SU-DHL-6 (cell line): ENCODE results near the gene ZMIZ1.

ENCODE experiments used
- H2AFZ ChIP-seq: fragments of 200-600 bp; sonication (generic); 2 replicates; pipeline ENCODE4 v1.6.1; 2014; ENCODE audit warnings: low read depth, mild to moderate bottlenecking, moderate library complexity, mixed read lengths, antibody characterized with exemption, low read length; ENCODE audit not compliant: severe bottlenecking
- H3F3A ChIP-seq: fragments of 200-600 bp; shearing (Covaris generic); 2 replicates; pipeline ENCODE4 v1.6.0; 2016; ENCODE audit warnings: antibody characterized with exemption, mild to moderate bottlenecking; ENCODE audit not compliant: insufficient read depth
- H3K27ac ChIP-seq: fragments of 200-600 bp; sonication (generic); 2 replicates; pipeline ENCODE4 v1.5.1; 2016; ENCODE audit warnings: low read depth, mild to moderate bottlenecking, low read length, moderate library complexity, mixed read lengths
- H3K27me3 ChIP-seq: fragments of 200-600 bp; sonication (generic), shearing (Covaris generic); 2 replicates; pipeline ENCODE4 v1.6.0; 2014; ENCODE audit warnings: mild to moderate bottlenecking, low read length
- H3K36me3 ChIP-seq: fragments of 200-600 bp; sonication (generic); 2 replicates; pipeline ENCODE4 v1.6.1; 2014; ENCODE audit warnings: mild to moderate bottlenecking, low read length, mixed read lengths
- H3K4me2 ChIP-seq: fragments of 300-600, 200-600 bp; shearing (Covaris generic), sonication (generic); 2 replicates; pipeline ENCODE4 v1.6.0; 2014; ENCODE audit warnings: low read length, low read depth, mild to moderate bottlenecking; ENCODE audit not compliant: poor library complexity, severe bottlenecking
- H3K4me3 ChIP-seq: fragments of 200-600 bp; sonication (generic); 2 replicates; pipeline ENCODE4 v1.5.1; 2014; ENCODE audit warnings: antibody characterized with exemption, low read length, mild to moderate bottlenecking, mixed read lengths; ENCODE audit not compliant: insufficient read depth, poor library complexity, severe bottlenecking
- H3K79me2 ChIP-seq: fragments of 200-600 bp; sonication (generic); 2 replicates; pipeline ENCODE4 v1.6.1; 2014; ENCODE audit warnings: mild to moderate bottlenecking, low read length, moderate library complexity; ENCODE audit not compliant: insufficient read depth
- H3K9ac ChIP-seq: fragments of 200-600 bp; sonication (generic); 2 replicates; pipeline ENCODE4 v1.7.0; 2014; ENCODE audit warnings: mild to moderate bottlenecking, low read length
- H3K9me2 ChIP-seq: fragments of 200-600 bp; sonication (generic); replicated peaks from 2 replicates; pipeline ENCODE4 v1.6.1; 2014; ENCODE audit warnings: low read length; ENCODE audit not compliant: insufficient read depth
- H3K9me3 ChIP-seq: fragments of 200-600 bp; sonication (generic); 2 replicates; pipeline ENCODE4 v1.6.1; 2014; ENCODE audit warnings: low read length, mixed read lengths; ENCODE audit not compliant: insufficient read depth
- H4K20me1 ChIP-seq: fragments of 200-600 bp; sonication (generic); 2 replicates; pipeline ENCODE4 v1.6.1; 2014; ENCODE audit warnings: low read depth, mild to moderate bottlenecking, antibody characterized with exemption, low read length, moderate library complexity, mixed read lengths
- EZH2phosphoT487 ChIP-seq: fragments of 200-600 bp; sonication (generic), shearing (Covaris generic); conservative IDR thresholded peaks from 2 replicates; pipeline ENCODE4 v1.6.1; 2018; ENCODE audit warnings: mild to moderate bottlenecking, antibody characterized with exemption, low read length, moderate library complexity, mixed read lengths
- TF ChIP-seq, protein P1 (sequence below): fragments of 200-600 bp; sonication (generic); IDR thresholded peaks from one replicate; pipeline ENCODE4 v1.5.1; 2017; ENCODE audit warnings: antibody characterized with exemption, mild to moderate bottlenecking, low read length, moderate library complexity; ENCODE audit not compliant: insufficient read depth, poor library complexity, severe bottlenecking

The ZMIZ1 gene

DNA sequence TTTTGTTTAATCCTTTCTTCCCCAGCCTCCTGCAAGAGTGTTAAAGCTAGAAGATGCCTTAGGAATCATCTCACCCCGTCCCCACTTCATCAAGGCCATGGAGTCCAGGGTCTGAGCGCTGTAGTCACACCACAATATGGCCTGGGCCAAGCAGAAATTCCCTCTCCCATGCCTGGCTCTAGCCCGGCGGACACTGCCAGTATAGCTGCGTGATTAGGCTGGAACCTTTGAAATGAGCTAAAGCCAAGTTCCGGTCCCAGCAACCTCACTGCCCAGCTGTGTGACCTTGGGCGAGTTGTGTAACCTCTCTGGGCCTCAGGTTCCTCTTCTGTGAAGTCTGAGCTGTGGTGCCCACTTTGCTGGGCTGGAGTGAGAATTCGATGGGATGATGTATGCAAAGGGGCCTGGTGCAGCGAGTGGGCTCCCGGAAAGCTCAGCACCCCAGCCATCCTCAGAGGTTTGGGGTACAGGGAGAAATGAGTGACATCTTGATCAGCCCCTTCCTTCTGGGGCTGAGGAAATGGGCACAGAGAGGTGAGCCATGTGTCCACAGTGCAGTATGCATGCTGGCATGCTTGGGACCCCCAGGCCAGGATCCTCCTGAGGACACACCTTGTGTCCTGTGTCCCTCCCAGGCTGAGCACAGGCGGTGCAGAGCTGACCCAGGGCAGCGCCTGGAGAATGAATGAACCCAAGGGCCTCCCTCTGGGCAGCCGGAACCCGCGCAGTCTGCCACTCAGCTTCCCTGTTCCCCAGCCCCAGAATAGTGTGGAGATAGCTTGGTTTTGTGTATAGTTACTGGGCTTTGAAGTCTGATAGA lies 118.6 kb downstream of the ZMIZ1 start:
- Histone ChIP-seq H3K27me3 (no peaks in the 10 kb centered on the region), H3K4me2 (no peak overlapping the region), H2AFZ (no peak overlapping the region), H3F3A (no peaks in the 10 kb centered on the region), H3K79me2 (no peaks in the 10 kb centered on the region), H3K27ac (no peak overlapping the region), H4K20me1 (no peaks in the 10 kb centered on the region), H3K9me3 (no peaks in the 10 kb centered on the region), H3K9me2 (no peaks in the 10 kb centered on the region), H3K9ac (no peak overlapping the region), H3K36me3 (no peaks in the 10 kb centered on the region), H3K4me3 (no peak overlapping the region)
- no peak for TF ChIP-seq EZH2phosphoT487
- TF ChIP-seq, protein P1, sequence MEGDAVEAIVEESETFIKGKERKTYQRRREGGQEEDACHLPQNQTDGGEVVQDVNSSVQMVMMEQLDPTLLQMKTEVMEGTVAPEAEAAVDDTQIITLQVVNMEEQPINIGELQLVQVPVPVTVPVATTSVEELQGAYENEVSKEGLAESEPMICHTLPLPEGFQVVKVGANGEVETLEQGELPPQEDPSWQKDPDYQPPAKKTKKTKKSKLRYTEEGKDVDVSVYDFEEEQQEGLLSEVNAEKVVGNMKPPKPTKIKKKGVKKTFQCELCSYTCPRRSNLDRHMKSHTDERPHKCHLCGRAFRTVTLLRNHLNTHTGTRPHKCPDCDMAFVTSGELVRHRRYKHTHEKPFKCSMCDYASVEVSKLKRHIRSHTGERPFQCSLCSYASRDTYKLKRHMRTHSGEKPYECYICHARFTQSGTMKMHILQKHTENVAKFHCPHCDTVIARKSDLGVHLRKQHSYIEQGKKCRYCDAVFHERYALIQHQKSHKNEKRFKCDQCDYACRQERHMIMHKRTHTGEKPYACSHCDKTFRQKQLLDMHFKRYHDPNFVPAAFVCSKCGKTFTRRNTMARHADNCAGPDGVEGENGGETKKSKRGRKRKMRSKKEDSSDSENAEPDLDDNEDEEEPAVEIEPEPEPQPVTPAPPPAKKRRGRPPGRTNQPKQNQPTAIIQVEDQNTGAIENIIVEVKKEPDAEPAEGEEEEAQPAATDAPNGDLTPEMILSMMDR = no peak

DNA sequence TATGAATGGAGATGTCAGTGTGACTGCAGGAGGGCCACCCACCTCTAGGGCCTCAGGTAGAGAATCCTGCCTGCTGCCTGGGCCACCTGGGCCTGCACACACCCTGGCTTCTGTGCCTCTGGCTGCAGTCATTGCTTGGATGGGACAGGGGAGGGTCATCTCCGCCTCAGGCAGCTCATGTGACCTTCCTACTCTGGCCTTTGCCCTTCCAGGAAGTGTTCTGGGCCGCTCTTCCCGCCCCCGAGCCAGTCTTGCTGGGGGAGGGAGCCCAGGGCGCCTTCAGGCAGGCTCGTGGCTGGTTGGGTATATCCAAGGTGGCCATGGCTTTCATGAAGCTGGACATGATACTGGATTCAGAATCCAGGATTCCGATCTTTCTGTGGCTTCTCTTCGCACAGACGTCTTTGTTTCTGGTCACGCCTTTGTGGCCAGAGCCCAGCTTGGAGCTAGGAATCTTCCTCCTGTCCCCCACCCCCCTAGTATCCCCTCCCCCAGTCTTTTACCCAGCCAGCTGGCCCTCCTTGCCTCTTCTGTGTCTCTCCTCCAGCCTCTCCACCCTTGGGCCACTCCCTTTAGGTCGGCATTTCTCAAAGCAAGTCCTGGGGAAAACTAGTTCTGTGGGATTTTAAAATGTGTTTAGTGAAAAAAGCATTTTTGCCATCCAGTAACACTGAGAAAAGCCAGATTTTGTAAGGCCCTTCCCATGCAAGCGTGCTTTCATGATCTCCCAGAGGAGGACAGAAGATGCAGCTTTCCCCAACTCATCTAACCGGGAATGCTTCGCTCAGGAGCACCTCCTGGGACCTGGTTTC lies 119.6 kb downstream of the ZMIZ1 start:
- Histone ChIP-seq H3K9me3 (no peaks in the 10 kb centered on the region), H3K4me2 (no peak overlapping the region), H3K79me2 (no peaks in the 10 kb centered on the region), H4K20me1 (no peaks in the 10 kb centered on the region), H3K9me2 (no peaks in the 10 kb centered on the region), H3K9ac (no peak overlapping the region), H3K27ac (no peak overlapping the region), H3F3A (no peaks in the 10 kb centered on the region), H3K4me3 (no peak overlapping the region), H3K27me3 (no peaks in the 10 kb centered on the region), H2AFZ (no peak overlapping the region), H3K36me3 (no peaks in the 10 kb centered on the region)
- TF ChIP-seq, protein P1 = no peak
- TF ChIP-seq EZH2phosphoT487 = no peak

DNA sequence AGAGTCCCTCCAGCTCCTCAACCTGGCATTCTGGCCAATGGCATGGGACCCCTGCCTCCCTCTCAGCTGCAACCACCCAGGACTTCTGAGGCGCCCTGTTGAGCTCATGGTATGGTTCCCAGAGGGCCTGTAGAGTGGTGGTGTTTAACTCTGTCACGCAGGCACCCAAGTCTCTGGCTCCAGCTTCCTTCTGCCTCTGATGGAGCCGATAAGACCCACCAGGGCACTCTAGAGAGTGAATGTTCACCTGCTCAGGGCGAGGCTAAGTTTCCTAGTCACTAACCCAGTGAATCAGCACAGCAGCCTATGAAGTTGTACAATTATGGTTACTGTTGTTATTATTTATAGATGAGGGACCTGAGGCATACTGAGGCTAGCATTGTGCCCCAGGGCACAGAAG lies 120.4 kb downstream of the ZMIZ1 start:
- H3K9ac ChIP-seq = no peak overlapping the region
- H3K27ac ChIP-seq = no peak overlapping the region
- H3K79me2 ChIP-seq = no peaks in the 10 kb centered on the region
- no peak overlapping the region for H3K4me2 ChIP-seq
- no peaks in the 10 kb centered on the region for H3K36me3 ChIP-seq
- no peak overlapping the region for H2AFZ ChIP-seq
- no peaks in the 10 kb centered on the region for H4K20me1 ChIP-seq
- no peaks in the 10 kb centered on the region for H3F3A ChIP-seq
- no peaks in the 10 kb centered on the region for H3K9me2 ChIP-seq
- no peak overlapping the region for H3K4me3 ChIP-seq
- H3K9me3 ChIP-seq = no peaks in the 10 kb centered on the region
- H3K27me3 ChIP-seq = no peaks in the 10 kb centered on the region
- TF ChIP-seq, protein P1 = no peak
